ENCODE measurements around the gene ATL3.
"Not testable (repeated sequence)": the region's sequence is repeated elsewhere in the genome, so short reads cannot be mapped to it uniquely, and the experiment has no call there.

ATL3 gene

DNA sequence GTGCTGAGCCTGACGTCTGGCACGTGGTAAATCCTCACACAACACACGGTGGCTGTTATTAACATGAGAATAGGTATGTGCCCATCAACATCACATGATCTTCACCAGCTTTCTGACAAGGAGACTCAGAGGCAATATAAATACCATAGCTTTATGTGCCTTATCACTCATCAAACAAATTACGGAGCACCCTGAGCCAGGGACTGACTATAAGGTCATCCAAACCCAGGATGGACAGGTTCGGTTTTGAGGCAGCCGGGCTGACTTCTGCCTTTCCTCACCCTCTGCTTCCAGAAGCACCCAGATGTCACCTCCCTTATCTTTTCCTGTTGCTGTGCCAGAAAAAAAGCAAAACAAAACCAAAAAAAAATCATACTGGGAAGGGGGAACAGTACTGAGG lies 51.2 kb downstream of the ATL3 start:
- DNase-seq = no peak

DNA sequence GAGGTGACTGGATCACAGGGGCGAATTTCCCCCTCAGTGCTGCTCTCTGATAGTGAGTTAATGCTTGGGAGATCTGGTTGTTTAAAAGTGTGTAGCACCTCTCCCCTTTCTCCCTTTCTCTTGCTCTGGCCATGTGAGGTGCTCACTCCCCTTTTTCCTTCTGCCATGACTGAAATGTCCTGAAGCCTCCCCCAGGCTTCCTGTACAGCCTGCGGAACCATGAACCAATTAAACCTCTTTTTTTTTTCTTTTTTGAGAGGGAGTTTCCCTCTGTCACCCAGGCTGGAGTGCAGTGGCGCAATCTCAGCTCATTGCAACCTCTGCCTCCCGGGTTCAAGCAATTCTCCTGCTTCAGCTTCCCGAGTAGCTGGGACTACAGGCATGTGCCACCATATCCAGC lies 53.5 kb downstream of the ATL3 start:
- not testable (repeated sequence) for DNase-seq

DNA sequence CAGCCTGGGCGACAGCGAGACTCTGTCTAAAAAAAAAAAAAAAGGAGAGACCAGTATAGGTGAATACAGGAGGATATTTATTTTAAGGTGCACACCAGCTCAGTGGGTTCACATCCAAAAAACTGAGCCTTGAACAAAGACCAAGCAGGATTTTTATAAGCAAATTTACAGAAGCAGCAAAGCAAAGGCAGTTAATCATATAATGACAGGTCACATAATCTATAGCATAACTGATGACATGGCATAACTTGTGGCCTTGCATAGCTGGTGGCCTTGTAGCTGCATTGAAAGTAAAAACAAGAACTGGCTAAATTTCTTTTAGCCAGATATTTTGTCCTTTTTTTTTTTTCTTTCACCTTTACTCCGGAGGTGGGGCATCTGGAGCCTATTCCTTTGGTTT lies 54.2 kb downstream of the ATL3 start:
- DNase-seq = no peak

DNA sequence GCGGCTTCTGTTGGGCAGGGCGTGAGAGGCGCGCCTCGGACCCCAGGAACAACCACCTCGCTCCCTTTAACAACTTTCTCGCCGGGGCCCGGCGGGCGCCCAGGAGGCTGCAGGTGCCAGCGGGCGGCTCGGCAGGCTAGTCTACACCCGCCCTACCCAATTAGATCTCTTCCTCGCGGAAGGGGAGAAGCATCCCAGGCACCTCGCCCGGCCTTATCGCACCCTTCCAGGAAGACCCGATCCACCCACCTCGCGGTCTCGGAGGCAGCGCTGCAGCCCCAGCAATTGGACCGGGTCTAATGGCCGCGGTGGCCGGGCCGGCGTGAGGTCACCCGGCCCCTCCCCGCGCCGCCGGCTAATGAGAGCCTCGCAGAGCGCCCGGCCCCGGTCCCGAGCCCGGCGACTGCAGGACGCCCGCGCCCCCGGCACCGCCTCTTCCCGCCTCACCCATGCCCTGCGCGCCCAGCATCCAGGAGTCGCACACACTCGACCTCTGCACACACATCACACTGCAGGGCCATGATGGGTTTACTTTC lies 57.0 kb downstream of the ATL3 start, which contains the start of gene PLAAT3:
Gene PLAAT3 (minus strand): TSS at position 298 of the 536 bp plus-strand sequence. CDS start 419 bp downstream, outside the sequence.
- DNase-seq = peak; percentile 8 to 13

DNA sequence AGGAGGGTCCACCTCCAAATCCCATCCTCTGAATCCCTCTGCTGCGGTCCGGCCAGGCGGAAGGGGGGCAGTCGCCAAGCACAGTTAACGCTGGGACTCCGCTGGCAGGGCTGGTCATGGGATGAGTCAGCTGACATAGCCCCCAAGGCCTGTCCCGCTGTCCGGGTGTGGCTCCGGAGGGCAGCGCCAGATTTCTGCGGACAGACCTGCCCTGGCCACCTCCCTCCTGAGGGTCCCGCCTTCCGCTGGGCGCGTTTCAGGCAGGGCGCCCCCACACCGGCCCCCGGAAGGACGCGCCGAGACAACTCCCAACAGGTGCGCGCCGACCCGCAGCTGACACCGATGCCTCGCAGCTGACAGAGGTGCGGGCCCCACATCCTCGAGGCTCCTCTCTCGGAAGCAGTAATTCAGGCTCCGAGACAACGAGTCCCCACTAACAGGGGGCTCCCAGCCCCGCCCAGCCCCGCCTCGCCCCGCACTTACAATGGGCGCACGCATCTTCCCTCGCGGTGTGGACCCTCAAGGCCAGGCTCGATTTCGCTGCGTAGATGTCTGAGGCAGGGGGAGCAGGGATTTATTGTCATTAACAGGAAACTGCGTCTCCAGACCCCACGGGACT lies 57.5 kb downstream of the ATL3 start:
- DNase-seq = peak; percentile 5 to 16

- DNase-seq = no peak
Measured at GRCh38 chr11:63612181-63612580, 59.0 kb downstream of the ATL3 start.

DNA sequence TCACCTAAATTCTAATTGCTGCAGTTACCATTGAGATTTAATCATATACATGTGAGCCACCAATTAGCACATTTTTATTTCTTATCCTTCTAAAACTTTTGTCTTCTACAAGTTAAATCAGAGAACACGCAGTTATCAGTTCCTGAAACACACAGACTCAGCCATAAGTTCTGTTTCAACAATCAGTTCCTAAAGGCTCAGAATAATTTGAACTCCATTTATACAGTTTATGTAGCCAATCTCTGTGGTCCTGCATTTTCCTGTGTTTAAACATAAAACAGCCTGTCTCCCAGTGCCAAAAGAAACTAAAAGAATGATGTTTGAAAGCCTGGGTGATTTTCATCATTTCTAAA lies 59.8 kb downstream of the ATL3 start:
- DNase-seq = no peak

- no peak for DNase-seq
Measured at GRCh38 chr11:63610604-63611394, 60.4 kb downstream of the ATL3 start.

DNA sequence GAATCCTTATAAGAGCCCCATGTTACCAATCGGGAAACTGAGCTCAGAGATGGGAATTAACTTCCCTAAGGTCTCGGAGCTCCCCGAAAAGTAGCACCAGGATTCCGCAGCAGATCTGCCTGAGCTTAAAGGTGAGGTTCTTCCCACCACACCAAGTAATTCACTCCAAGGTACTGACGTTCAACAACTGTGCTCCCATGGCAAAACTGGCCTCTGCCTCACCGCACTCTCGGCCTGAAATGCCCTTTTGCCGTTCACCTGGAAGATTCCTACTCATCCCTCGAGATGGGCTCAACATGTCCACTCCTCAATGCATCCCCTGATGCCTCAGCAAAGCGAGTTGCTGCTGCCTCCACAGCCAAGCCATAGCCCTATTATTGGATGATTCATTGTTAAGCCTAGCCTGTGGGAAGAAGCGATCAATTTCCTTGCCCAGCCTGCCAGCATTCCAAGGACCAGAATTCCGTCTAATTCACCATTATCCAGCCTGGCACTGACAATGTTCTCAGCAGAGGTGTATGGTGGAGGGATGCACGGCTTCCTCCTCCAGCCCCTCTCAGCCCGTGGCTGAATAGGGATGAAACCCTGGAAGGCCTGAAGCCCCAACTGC lies 61.1 kb downstream of the ATL3 start:
- DNase-seq = no peak

- DNase-seq = no peak
Measured at GRCh38 chr11:63609536-63609935, 61.6 kb downstream of the ATL3 start.

DNA sequence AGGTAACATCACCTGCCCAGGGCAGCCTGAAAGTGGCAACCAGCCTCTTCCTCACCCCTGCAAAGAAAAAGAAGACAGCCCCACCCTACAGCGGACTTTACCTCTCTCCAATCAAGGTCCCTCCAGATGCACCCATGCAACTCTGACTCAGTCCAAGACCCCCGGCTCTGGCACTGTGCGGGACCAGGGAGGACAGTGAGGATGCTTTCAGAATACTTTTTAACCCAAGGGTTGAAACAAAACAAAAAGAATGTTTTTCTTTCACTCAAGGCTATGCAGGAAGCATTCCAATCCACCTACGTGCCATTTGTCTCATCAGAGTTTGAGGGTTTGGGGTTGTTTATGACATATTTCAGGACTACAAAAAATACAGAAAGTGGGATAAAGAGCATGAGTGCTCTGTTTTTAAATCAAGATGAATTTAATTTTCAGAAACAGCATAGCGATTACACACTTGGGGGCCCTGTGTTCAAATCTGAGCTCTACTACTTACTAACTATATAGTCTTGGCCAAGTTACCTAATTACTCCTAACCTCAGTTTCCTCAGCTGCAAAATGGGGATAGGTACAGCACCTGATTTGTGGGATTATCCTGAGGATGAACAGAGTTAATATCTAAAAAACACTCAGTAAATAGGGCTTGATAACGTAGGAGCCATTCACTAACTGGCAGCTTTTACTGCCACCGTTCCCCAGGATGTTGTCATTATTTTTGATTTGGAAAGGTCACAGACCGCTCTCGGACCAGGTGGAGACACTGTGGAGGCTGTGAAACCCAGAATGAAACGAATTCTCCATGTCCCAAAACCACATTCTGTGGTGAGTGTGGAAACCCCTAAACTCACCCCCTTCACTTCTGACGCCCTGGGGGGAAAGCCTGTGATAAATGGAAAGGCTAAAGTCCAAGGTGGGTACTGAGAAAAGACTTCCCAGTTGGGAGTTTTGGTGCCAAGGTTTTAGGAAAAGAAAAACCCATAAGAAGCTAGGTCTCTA lies 62.5 kb downstream of the ATL3 start:
- DNase-seq = no peak

DNA sequence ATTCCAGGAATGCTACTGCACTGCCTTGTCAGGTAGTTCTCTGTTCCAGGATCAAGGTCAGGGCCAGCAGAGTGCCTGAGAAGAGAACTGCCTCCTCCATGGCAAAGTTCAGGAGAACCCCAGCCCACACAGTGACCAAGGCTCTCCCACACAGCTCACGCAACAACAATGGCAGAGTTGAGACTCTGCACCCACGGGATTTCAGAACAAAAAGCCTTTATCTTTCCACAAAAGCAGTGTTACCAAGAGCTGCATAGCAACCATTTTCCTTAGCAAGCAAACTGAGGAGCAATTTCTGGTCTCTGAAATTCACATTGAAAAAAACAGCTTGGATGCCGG lies 68.0 kb downstream of the ATL3 start:
- DNase-seq = no peak

DNA sequence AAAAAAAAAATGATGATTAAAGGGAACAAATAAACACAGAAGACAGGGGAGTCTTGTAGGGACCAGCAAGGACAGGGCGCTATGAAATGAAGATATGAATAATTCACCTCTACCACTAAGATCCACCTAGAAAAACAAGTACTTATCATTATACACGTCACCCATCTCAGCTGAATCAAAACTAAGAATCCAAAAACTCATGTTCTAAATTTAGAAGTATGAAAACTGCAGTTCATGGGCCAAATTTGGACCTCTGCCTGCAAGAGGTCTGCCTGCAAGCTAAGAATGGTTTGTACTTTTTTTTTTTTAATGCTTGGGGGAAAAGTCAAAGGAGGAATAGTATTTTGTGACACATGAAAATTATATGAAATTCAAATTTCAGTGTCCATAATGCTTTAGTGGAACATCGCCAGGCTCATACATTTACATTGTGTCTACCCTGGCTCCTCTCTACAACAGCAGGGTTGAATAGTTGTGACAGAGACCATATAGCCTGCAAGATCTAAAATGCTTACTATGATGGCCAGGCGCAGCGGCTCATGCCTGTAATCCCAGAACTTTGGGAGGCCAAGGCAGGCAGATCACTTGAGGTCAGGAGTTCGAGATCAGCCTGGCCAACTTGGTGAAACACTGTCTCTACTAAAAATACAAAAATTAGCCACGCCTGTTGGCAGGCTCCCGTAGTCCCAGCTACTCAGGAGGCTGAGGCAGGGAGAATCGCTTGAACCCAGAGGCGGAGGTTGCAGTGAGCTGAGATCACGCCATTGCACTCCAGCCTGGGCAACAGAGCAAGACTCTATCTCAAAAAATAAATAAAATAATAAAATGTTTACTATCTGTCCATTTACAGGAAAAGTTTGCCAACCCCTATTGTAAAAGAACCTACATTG lies 68.6 kb downstream of the ATL3 start:
- not testable (repeated sequence) for DNase-seq

DNA sequence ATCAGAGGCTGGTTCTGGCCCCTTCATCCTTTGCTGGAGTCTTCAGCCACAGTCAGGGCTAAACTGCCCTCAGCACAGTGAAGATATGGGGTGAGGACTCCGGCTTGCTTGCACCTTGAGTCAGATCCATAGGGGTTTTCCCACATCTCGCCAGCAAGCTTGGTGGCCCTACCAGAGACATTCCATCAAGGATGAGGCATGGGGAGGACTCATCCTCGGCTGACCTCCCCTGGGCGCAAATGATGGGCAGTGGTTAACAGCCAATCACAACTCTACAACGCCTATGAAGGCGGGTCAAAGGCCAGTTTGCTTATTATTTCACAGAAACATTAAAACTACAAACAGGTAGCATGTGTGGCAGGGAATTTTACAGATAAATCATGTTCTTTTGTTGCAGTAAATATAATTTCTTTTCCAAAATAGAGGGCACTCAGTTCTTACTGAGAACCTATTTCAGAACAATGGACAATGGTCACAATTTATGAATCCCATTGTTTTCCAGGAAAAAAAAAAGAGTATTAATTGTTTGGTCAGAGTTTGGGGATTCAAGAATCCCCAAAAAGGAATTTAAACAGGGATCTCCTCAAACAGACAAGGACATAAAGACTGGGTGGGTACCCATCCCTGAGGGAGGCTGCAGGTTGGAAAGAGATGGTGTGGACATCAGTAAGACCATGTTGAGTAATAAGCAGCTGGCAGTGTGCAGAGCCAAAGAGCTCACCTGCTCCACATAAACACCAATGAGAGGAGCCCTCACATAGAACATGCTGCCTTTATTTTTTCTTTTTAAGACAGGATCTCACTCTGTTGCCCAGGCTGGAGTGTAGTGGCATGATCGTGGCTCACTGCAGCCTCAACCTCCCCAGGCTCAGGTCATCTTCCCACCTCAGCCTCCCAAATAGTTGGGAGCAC lies 71.7 kb downstream of the ATL3 start:
- no peak for DNase-seq

DNA sequence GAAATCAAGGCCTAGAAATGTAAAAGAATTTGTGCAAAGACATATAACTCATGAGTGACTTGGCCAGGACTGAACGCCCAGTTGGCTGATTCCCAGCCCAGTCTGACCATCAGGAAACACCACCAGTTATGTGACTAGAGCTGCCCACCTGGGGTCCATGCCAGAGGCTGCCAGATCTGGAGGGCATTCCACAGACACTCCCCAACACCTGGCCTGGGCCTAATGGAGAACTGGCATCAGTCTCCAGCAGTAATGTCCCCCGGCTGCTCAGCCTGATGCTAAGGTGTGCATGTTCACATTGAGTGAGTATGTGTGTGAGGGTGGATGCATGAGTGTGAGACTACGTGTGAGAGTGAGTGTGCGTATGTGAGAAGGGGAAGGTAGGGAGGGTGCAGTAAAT lies 72.6 kb downstream of the ATL3 start:
- no peak for DNase-seq

DNA sequence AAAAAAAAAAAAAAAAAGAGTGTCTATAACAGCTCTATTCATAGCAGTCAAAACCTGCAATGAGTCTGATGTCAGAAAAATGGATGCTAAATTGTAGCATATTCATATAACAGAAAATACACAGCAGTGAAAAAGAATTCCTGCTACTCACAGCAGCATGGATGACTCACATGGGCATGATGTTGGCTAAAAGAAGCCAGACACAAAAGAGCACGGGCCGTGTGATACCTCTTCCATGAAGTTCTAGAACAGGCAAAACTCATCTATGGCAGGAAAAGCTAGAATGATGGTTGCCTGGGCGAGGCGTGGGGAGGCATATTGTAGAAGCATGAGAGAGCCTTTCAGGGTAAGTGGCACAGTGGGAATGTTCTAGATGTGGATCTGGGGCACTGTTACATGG lies 75.9 kb downstream of the ATL3 start:
- DNase-seq = no peak

GRCh38 chr11:63592975-63593395 lies 78.2 kb downstream of the ATL3 start:
- no peak for DNase-seq

DNA sequence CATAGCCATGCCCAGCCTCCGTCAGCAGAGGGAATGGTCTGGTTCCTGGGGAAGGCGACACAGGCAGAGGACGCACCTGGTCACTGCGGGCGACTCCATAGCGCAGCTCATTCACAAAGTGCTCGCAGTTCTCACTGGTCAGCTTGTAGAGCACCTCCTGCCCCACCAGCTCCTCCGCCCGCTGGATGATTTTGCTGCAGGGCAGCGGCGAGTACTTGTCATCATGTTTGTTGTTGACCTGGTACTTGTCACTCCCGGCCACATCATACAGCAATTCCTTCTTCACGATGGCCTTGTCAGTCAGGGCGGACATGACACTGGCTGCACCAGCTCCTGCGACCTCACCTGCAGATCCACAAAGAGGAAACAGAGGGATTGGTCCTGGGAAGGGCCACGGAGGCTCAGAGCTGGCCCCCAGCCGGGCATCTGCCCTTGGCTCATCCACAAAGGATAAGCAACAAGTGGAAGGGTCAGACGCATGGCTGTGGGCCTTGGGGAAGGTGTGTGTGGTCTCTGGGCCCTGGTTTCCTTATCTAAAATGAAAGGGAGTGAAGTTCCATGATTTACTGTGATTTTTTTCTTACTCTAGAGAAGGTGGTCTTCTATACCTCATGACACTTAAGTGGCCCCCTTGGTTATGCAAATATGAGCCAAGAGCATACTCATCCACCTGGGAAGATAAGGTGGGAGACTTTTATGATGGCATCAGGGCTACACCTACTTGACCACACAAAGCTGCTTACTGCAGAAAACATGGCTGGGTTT lies 81.0 kb downstream of the ATL3 start:
- no peak for DNase-seq

GRCh38 chr11:63589000-63589399 lies 82.2 kb downstream of the ATL3 start:
- DNase-seq = no peak
